Measurements from ENCODE around the gene PTPRN2.

DNA sequence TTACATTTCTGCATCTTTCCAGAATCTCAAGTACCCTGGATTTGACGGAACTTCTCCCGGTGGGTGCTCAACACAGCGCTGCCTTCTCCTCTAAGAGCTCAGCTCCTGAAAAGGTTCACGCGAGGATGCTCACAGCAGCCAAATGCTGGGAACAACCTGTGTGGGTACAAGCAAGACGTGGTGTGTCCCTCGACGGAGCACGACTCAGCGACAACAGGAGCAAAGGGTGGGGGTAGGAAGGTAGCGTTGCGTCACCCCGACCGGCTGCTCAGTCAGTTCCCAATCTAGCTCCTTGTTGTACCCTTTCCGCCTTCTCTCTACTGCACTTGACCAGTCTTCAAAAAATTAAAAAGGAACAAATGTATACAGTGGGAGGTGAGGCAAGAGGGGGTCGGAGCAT is 117.3 kb downstream of the PTPRN2 start:
- TF ChIP-seq, protein P1, sequence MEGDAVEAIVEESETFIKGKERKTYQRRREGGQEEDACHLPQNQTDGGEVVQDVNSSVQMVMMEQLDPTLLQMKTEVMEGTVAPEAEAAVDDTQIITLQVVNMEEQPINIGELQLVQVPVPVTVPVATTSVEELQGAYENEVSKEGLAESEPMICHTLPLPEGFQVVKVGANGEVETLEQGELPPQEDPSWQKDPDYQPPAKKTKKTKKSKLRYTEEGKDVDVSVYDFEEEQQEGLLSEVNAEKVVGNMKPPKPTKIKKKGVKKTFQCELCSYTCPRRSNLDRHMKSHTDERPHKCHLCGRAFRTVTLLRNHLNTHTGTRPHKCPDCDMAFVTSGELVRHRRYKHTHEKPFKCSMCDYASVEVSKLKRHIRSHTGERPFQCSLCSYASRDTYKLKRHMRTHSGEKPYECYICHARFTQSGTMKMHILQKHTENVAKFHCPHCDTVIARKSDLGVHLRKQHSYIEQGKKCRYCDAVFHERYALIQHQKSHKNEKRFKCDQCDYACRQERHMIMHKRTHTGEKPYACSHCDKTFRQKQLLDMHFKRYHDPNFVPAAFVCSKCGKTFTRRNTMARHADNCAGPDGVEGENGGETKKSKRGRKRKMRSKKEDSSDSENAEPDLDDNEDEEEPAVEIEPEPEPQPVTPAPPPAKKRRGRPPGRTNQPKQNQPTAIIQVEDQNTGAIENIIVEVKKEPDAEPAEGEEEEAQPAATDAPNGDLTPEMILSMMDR (conservative IDR thresholded peaks at IDR 0.05; ENCODE audit: low read depth, low read length) = no peak
- no peak for TF ChIP-seq EZH2 (IDR thresholded peaks at IDR 0.05; ENCODE audit: borderline replicate concordance, low read depth, low read length, poor library complexity, severe bottlenecking)

Measured in A673 (cell line).